Astrocyte (in vitro differentiated cells and primary cell): Measurements from ENCODE around the gene PDE7B.

Experiments
- EZH2 ChIP-seq: IDR thresholded peaks from 2 replicates; pipeline ENCODE4 v1.6.1; 2012; ENCODE audit warnings: mild to moderate bottlenecking, low read length, inconsistent platforms; ENCODE audit not compliant: insufficient read depth
- TF ChIP-seq, protein P1 (sequence below): IDR thresholded peaks from 2 replicates; pipeline ENCODE4 v1.5.1; 2011; ENCODE audit warnings: low read depth, mild to moderate bottlenecking, inconsistent platforms, low read length, moderate library complexity; ENCODE audit not compliant: insufficient read depth

DNA sequence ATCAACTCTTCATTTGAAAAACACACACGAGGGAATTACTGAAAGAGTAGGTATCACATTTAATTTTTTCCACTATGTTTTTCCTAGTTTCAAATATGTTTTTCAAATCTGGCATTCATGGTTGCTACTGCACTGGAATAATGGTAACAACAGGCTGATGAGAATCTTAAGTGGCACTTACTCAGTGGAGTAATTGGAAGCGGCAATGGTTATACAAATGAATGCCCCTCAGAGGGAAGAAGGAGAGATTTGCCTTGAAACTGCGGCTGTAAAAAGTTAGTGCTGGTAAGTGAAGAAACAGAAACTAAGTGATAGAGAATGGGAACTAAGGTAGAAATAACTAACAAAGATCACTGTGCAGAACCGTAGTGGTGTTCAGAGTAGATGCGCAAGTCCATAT, 41.0 kb upstream of the PDE7B start:
- TF ChIP-seq, protein P1, sequence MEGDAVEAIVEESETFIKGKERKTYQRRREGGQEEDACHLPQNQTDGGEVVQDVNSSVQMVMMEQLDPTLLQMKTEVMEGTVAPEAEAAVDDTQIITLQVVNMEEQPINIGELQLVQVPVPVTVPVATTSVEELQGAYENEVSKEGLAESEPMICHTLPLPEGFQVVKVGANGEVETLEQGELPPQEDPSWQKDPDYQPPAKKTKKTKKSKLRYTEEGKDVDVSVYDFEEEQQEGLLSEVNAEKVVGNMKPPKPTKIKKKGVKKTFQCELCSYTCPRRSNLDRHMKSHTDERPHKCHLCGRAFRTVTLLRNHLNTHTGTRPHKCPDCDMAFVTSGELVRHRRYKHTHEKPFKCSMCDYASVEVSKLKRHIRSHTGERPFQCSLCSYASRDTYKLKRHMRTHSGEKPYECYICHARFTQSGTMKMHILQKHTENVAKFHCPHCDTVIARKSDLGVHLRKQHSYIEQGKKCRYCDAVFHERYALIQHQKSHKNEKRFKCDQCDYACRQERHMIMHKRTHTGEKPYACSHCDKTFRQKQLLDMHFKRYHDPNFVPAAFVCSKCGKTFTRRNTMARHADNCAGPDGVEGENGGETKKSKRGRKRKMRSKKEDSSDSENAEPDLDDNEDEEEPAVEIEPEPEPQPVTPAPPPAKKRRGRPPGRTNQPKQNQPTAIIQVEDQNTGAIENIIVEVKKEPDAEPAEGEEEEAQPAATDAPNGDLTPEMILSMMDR: no peak
- no peak for TF ChIP-seq EZH2
